GM23338 (cell line): ENCODE data around the gene PCBP3. TPM values are rescaled to one million over a fixed set of nuclear protein-coding genes. Genes with fewer than 3 reads are reported as not detected.

Source experiments
- CREB1 ChIP-seq: fragments of 250-450 bp; sonication (Bioruptor Pico); IDR thresholded peaks from 2 replicates; pipeline ENCODE4 v1.5.0; 2020; ENCODE audit warnings: low read depth, mild to moderate bottlenecking, moderate library complexity
- EZH2phosphoT487 ChIP-seq: fragments of 200-600 bp; sonication (generic); IDR thresholded peaks from one replicate; pipeline ENCODE4 v1.8.1; 2018; ENCODE audit warnings: antibody characterized with exemption; ENCODE audit not compliant: unreplicated experiment
- POLR2AphosphoS5 ChIP-seq: IDR thresholded peaks from 2 replicates; pipeline ENCODE4 v1.6.1; 2016; ENCODE audit warnings: antibody characterized with exemption, low read depth
- ZNF114 ChIP-seq: fragments of 250-450 bp; sonication (Bioruptor Pico); IDR thresholded peaks from 2 replicates; pipeline ENCODE4 v1.5.0; 2020; ENCODE audit warnings: mild to moderate bottlenecking, moderate library complexity
- polyA plus RNA-seq: library from polyadenylated mRNA; unstranded; fragments of >200 nt; fragmentation: Nextera tagmentation; extraction: Ambion mirVana; gene quantifications from 2 replicates; pipeline ENCODE4 v1.2.1, GENCODE V29; 2016
- total RNA-seq: library from RNA; depleted of rRNA; stranded (reverse); fragments of >200 nt; shearing (Covaris generic); gene quantifications from 2 replicates; pipeline ENCODE4 v1.2.3, GENCODE V29; 2014
- TF ChIP-seq, protein P1 (sequence below): fragments of 250-450 bp; sonication (Bioruptor Pico); IDR thresholded peaks from 2 replicates; pipeline ENCODE4 v1.5.0; 2020; ENCODE audit warnings: mild to moderate bottlenecking, moderate library complexity
- TF ChIP-seq, protein P2 (sequence below): IDR thresholded peaks from one replicate; pipeline ENCODE4 v1.6.1; 2018; ENCODE audit warnings: antibody characterized with exemption; ENCODE audit not compliant: unreplicated experiment

Gene PCBP3
- total and polyA plus RNA-seq, 2 experiments from 2014 or later = 7.1 to 9.1 TPM

DNA sequence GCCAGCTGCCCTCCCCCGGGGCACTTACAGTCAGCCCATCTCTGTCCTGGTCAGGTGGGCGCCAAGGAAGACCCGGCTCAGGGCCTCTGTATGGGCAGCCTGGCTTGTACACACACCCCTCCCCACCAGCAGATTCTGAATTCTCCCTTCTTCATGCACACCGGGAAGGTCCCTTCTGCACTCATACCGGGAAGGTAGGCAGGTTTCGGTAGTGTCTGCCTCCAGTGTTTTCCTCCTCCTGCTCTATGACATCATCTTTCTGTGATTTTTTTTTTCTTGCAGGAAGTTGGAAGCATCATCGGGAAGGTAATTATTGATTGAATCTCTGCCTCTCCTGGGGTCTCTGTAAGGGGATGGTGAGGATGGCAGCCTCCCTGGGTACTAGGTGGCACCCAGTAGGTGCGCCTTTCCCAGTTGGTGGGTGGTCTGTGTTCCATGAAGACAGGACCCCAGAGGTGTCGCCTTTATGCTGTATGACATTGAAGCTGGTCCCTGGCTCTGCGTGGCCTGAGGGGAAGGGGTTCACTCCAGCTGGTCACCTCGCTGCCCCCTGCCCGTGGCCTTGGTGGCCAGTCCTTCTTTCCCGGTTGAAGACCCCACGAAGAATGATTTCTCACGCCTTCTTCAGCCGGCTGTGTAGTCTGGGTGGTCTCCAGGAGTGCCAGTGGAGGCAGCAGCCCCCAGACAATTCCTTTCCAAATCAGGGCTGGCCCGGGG is 255.9 kb downstream of the PCBP3 start (continued):
- TF ChIP-seq, protein P1, sequence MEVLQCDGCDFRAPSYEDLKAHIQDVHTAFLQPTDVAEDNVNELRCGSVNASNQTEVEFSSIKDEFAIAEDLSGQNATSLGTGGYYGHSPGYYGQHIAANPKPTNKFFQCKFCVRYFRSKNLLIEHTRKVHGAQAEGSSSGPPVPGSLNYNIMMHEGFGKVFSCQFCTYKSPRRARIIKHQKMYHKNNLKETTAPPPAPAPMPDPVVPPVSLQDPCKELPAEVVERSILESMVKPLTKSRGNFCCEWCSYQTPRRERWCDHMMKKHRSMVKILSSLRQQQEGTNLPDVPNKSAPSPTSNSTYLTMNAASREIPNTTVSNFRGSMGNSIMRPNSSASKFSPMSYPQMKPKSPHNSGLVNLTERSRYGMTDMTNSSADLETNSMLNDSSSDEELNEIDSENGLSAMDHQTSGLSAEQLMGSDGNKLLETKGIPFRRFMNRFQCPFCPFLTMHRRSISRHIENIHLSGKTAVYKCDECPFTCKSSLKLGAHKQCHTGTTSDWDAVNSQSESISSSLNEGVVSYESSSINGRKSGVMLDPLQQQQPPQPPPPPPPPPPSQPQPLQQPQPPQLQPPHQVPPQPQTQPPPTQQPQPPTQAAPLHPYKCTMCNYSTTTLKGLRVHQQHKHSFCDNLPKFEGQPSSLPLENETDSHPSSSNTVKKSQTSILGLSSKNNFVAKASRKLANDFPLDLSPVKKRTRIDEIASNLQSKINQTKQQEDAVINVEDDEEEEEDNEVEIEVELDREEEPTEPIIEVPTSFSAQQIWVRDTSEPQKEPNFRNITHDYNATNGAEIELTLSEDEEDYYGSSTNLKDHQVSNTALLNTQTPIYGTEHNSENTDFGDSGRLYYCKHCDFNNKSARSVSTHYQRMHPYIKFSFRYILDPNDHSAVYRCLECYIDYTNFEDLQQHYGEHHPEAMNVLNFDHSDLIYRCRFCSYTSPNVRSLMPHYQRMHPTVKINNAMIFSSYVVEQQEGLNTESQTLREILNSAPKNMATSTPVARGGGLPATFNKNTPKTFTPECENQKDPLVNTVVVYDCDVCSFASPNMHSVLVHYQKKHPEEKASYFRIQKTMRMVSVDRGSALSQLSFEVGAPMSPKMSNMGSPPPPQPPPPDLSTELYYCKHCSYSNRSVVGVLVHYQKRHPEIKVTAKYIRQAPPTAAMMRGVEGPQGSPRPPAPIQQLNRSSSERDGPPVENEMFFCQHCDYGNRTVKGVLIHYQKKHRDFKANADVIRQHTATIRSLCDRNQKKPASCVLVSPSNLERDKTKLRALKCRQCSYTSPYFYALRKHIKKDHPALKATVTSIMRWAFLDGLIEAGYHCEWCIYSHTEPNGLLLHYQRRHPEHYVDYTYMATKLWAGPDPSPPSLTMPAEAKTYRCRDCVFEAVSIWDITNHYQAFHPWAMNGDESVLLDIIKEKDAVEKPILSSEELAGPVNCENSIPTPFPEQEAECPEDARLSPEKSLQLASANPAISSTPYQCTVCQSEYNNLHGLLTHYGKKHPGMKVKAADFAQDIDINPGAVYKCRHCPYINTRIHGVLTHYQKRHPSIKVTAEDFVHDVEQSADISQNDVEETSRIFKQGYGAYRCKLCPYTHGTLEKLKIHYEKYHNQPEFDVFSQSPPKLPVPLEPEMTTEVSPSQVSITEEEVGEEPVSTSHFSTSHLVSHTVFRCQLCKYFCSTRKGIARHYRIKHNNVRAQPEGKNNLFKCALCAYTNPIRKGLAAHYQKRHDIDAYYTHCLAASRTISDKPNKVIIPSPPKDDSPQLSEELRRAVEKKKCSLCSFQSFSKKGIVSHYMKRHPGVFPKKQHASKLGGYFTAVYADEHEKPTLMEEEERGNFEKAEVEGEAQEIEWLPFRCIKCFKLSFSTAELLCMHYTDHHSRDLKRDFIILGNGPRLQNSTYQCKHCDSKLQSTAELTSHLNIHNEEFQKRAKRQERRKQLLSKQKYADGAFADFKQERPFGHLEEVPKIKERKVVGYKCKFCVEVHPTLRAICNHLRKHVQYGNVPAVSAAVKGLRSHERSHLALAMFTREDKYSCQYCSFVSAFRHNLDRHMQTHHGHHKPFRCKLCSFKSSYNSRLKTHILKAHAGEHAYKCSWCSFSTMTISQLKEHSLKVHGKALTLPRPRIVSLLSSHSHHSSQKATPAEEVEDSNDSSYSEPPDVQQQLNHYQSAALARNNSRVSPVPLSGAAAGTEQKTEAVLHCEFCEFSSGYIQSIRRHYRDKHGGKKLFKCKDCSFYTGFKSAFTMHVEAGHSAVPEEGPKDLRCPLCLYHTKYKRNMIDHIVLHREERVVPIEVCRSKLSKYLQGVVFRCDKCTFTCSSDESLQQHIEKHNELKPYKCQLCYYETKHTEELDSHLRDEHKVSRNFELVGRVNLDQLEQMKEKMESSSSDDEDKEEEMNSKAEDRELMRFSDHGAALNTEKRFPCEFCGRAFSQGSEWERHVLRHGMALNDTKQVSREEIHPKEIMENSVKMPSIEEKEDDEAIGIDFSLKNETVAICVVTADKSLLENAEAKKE (CRISPR knock-in tag) = no peak
- no peak for TF ChIP-seq POLR2AphosphoS5
- no peak for TF ChIP-seq CREB1
- TF ChIP-seq EZH2phosphoT487 = no peak
- no peak for TF ChIP-seq ZNF114 (CRISPR knock-in tag)
- TF ChIP-seq, protein P2, sequence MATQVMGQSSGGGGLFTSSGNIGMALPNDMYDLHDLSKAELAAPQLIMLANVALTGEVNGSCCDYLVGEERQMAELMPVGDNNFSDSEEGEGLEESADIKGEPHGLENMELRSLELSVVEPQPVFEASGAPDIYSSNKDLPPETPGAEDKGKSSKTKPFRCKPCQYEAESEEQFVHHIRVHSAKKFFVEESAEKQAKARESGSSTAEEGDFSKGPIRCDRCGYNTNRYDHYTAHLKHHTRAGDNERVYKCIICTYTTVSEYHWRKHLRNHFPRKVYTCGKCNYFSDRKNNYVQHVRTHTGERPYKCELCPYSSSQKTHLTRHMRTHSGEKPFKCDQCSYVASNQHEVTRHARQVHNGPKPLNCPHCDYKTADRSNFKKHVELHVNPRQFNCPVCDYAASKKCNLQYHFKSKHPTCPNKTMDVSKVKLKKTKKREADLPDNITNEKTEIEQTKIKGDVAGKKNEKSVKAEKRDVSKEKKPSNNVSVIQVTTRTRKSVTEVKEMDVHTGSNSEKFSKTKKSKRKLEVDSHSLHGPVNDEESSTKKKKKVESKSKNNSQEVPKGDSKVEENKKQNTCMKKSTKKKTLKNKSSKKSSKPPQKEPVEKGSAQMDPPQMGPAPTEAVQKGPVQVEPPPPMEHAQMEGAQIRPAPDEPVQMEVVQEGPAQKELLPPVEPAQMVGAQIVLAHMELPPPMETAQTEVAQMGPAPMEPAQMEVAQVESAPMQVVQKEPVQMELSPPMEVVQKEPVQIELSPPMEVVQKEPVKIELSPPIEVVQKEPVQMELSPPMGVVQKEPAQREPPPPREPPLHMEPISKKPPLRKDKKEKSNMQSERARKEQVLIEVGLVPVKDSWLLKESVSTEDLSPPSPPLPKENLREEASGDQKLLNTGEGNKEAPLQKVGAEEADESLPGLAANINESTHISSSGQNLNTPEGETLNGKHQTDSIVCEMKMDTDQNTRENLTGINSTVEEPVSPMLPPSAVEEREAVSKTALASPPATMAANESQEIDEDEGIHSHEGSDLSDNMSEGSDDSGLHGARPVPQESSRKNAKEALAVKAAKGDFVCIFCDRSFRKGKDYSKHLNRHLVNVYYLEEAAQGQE = no peak
